Right ventricle myocardium inferior (tissue), 1 donor: ENCODE measurements around the gene NTSR1. TPM values are rescaled to one million over a fixed set of nuclear protein-coding genes. Genes with fewer than 3 reads are reported as not detected.

Experiments used
- ATAC-seq: fragments of 200-7000 bp; cut with Tn5 transposase; one replicate; pipeline ENCODE4 v1.9.1; 2020; ENCODE audit warnings: mild to moderate bottlenecking, moderate library complexity
- DNase-seq: peaks from one replicate; pipeline ENCODE4 v3.0.0; 2021; ENCODE audit errors: missing footprints
- intact Hi-C: fragments of 100-400 bp; cut with DNase I; formaldehyde crosslinking; loops from one replicate; pipeline ENCODE4 v1.11.0; 2022
- total RNA-seq: library from RNA; stranded (reverse); fragmentation: NEBNext Ultra II Directional; extraction: Animal tissue kit (Norgen Biotek cat#: 25700); gene quantifications from one replicate; pipeline ENCODE4 v1.2.1, GENCODE V29; 2021
- donor health status: DM: no; HTN: yes; CAD: no; lungs with severe emphysema.

The NTSR1 gene
- total RNA-seq, 1 donor from 2014 or later, result not detected

DNA sequence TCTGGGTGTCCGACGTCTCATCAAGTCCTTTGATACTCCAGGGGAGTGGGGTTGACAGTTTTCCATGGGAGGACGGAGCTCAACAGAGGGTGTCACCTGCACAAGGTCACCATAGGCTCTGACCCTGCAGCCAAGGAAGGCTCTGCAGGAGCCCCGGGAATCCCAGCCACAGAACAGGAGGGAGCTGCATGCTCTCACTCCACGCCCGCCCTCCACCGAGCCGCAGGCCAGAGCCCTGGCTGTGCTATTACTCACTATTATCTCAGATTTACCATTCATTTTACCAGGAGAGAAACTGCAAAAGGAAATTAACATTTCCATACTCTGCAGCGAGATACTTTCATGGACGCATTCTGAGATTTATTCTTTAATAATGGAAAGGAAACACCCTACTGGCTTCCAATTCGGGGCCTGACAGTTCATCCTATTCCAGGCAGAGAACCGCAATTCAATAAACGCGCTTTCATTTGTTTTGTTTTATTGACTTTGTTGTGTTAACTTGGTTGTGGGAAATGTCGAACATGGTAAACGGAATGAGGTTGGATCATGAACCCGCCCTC is 18.3 kb upstream of the NTSR1 start:
- ATAC-seq (no peak), DNase-seq (no peak)

DNA sequence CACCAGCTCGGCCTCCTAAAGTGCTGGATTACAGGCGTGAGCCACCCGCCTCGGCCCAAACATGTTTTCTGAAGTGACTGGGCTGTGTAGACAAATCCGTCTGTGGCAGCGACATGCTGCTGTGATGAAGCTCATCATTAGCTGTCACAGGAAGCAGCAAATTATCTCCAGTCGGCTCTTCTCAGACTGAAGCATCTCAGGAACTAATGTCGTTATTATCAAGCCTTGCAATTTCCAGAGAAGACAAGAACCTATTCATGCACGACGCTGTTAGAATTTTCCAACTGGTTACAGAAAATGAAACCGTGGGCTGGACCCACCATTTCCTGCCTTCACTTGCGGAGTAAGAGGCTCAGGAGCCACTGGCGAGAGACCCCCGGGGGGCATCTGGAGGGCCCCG is 17.1 kb upstream of the NTSR1 start:
- ATAC-seq, result no peak
- no peak for DNase-seq
- intact Hi-C loops, result no loop called here

More for the DNA sequence above, 18.3 kb upstream of the NTSR1 start:
- intact Hi-C loops, result no loop called here

DNA sequence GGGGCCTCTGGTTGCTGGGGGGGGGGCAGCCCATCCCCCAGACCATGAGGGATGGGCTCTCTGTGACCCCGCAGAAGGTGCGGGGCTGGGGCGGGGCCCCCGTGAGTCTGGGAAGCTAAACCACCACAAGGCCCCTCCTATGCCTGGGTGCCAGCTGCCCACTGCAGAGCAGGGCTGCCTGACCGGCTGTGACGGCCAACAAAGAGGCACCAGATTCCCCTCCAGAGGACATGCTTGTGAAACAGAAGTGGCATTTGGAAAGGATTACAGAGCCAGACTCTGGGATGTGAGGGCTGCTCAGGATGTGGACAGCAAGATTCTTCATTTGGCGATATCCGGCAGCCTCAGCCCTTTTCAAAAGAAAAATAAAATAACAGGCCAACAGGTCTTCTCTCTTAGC is 16.5 kb upstream of the NTSR1 start:
- DNase-seq (no peak), ATAC-seq (no peak)
- intact Hi-C loops, result no loop called here

DNA sequence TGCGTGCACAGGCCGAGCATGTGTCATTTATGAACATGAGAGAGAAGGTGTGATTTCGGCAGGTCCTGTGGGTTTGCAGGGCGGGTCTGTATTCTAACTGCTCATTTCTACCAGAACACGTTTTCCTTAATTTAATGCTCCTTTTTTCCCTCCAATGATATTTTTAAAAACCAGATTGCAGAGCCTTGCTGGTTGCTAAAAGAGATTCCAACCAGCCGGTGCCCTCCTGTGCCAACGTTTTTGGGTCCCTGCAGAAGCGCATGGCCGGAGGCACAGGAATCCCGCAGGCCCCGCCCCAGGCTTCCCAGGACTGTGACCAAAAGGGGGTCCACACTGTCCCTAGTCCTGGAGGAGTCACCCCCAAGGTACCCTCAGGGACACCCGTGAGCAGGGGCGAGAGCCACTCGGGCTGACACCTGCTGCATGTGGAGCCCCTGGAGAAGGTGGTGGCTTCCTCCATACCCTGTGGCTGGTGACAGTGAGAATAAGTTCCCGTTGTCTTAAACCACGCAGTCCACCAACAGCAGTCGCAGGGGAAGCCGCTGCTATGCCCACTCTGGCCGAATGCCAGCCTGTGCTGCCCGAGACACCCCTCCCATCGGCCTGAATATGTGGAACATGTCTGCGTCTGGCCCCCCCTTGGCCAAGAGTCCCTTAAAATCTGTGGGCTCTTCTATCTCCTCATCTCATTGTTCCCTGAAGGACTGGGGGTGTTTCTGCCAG is 15.7 kb upstream of the NTSR1 start:
- ATAC-seq, result no peak
- intact Hi-C loops, result no loop called here
- DNase-seq, result no peak

DNA sequence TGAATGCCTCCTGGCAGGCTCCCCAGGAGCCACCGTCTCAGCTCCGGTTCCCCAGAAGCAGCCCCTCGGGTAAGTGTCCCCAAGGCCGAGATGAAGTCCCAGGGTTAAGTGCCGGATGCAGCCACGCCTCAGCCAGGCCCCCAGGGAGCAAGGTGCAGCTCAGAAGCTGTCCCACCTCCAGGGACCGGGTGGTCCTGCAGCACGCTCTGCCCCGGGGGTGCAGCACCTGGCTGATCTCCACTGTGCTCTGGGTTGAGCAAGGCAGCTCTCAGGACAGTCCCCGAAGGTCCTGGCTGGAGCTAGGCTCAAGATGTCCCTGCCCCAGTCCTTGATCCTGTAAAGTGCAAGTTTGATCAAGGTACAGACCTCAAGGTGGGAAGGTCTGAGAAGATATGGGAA is 15.1 kb upstream of the NTSR1 start:
- DNase-seq (no peak), ATAC-seq (no peak)
- intact Hi-C loops, result no loop called here

DNA sequence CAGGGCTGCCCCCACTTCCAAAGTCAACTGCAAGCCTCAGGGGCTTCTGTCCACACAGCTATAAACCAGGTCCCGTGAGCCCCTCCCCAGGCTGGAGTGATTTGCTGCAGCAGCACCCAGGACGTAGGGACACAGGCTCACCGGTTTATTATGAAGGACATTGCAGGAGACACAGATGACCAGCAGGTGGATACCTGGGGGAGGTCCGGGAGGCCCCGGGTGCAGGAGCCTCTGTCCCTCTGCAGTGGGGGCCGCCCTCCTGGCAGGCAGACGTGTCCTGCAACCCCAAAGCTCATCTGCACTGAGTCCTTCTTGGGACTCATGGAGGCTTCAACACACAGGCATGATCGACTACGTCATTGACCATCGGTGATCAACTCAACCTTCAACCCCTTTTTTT is 14.5 kb upstream of the NTSR1 start:
- ATAC-seq (no peak), DNase-seq (no peak)
- intact Hi-C loops, result no loop called here

DNA sequence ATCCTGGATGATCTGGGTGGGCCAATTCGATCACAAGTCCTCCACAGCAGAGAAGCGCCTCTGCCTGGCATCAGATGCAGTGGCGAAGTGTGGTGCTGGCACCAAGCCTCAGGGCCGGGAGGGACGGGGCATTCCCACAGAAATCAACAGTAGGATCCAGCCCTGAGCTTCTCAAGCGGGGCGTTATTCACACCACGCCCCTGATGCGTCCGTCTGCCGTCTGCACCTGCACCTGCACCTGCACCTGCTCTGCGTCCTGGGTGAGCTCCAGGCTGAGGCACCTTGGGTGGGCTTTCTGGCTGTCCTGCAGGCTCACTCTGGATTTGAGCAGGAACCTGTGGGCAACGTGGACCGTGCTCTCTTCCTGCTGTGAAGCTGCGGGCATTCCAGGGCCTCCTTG is 13.8 kb upstream of the NTSR1 start:
- intact Hi-C loops, result no loop called here
- DNase-seq, result no peak
- ATAC-seq, result no peak

DNA sequence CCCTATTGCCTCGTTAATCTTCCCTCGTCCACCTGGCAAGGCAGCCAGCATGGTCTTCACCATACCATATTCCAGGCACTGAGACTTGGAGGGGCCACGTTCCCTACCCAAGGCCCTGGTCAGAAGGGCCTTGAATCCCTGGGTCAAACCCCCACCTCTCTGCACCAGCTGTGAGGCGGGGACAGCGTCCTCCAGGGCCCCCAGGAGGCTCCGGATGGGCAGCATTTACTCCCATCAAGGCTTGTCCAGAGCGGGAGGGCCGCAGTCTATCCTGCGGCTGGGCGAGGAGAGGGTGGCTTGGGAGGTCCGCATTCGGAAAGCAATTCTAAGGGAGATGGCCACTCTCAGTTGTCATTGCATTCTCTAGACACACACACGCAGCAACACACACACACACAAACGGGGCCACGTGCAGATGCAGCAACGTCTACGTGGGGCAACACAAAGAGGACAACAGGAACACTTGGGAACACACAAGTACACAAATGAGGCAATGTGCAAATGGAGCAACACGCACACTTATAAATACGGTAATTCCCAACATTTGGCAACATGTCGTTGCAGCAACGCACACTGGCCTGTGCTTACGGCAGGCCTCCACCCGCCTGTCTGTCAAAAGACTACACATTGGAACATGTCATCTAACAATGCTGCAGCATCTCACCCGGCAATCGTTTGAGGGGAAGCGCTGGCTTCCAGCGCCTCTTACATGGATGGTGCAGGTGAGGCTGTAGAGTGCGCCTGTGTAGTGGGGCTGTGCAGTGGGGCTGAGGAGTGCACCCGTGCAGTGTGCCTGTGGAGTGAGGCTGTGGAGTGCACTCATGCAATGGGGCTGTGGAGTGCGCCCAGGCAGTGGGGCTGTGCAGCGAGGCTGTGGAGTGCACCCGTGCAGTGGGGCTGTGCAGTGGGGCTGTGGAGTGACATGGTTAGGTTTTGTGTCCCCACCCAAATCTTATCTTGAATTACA is 12.9 kb upstream of the NTSR1 start:
- no peak for ATAC-seq
- intact Hi-C loops, result no loop called here

DNA sequence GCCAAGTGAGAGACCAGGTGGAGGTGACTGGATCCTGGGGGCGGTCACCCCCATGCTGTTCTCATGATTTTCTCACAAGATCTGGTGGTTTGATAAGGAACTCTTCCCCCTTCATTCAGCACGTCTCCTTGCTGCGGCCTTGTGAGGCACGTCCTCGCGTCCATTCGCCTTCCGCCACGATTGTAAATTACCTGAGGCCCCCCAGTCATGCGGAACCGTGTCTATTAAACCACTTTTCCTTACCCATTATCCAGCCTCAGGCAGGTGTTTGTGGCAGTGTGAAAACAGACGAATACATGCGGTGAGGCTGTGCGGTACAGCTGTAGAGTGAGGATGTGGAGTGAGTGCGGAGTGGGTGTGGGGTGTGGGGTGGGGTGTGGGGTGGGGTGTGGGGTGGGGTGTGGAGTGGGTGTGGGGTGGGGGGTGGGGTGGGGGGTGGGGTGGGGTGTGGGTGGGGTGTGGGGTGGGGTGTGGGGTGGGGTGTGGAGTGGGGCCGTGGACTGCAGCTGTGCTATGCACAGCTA is 12.1 kb upstream of the NTSR1 start:
- no peak for ATAC-seq
- intact Hi-C loops, result no loop called here
- DNase-seq, result no peak

More for the DNA sequence above, 12.9 kb upstream of the NTSR1 start:
- no peak for DNase-seq

DNA sequence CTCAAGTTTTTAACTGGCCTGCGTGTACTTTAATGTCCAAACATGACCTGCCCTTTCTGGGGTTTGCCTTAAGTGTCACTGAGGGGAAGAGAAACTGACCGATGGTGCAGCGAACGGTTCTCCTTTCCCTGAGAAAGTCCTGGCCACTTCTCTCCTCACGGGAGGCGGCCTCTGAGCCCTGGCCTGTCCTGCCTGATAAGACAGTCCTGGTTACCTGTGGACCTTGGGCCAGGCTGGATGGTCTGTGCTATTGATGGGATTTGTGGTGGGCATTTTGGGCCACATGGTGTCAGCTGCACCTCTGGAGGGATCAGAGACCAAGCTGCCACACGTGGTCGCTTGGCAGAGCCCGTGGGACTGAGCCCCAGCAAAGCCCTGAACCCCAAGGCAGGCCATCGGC is 11.6 kb upstream of the NTSR1 start:
- intact Hi-C loops, result no loop called here
- ATAC-seq, result no peak
- DNase-seq, result peak; percentile 25

DNA sequence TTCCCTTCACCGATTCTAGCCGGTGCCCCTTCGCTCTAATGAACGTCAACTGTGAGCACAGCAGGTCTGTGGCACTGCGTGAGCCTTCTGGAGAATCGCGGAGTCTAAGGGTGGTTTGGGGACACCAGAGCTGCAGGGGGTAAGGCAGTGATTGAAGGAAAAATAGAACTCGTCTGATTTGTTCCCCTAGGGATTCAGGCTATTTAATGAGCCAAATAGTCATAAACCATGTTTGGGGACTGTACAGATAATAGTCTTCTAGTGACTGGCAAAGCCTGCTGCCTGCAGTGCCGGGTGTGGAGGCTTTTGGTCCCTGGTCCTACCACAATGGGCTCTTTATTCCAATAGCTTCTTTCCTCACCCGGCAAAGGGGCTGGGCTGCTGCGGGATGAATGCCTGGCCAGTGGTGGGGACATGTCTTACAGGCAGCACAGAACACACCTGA is 11.1 kb upstream of the NTSR1 start:
- DNase-seq, result peak; percentile 11
- no peak for ATAC-seq
- intact Hi-C loops, result no loop called here

DNA sequence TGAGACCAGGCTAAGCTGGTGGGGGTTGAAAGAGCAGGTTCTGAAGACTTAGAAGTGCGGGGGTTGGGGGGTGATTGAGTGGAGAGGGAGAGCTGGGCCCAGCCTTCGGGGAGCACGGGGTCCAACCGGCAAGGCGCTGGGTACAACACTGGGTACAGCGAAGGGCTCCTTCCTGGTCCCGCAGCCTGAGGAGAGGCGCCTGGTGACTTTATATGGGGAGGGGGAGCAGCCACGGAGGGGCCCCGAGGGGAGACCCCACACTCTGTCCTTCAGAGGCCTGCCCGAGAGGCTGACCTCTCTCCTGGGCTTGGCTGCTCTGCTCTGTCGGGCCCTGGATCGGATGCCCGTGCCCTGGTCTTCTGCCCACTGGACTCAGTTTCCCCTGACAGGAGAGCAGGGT is 10.4 kb upstream of the NTSR1 start:
- ATAC-seq, result no peak
- DNase-seq, result peak; percentile 45

DNA sequence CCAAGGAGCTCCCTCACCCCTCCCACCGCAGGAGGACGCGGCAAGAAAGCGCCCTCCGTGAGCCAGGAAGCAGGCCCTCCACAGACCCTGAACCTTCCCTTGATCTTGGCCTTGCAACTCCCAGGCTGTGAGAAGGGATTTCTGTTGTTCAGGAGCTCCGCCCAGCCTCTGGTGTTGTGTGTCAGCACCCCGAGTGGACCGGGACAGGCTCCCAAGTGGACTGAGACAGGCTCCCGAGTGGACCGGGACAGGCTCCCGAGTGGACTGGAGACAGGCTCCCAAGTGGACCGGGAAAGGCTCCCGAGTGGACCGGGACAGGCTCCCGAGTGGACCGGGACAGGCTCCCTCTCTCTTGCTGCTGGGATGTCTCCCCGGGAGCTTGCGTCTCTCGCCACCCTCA is 9.3 kb upstream of the NTSR1 start:
- DNase-seq (peak; percentile 16), ATAC-seq (no peak)
- intact Hi-C loops, result no loop called here

More for the DNA sequence above, 10.4 kb upstream of the NTSR1 start:
- intact Hi-C loops, result no loop called here

DNA sequence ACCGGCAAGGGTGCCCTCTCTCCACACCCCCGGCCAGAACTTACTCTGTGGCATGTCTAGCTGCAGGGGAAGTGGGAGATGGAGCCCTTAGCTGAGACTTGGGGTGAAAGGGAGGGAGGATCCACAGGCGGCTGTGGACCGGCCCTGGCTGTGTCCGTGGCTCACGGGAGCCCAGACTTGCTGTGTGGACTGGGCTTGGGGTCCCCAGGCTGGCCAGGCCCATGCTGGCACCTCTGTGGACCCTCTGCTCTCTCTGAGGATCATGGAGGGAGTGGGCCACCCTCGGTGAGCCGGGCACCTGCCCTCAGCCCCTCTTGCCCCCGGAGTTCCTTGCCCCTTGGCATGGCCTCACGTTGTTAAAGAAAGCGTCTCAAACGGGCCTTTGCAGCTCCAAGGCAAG is 8.9 kb upstream of the NTSR1 start:
- ATAC-seq (no peak), DNase-seq (peak; percentile 15)
- intact Hi-C loops, result no loop called here

DNA sequence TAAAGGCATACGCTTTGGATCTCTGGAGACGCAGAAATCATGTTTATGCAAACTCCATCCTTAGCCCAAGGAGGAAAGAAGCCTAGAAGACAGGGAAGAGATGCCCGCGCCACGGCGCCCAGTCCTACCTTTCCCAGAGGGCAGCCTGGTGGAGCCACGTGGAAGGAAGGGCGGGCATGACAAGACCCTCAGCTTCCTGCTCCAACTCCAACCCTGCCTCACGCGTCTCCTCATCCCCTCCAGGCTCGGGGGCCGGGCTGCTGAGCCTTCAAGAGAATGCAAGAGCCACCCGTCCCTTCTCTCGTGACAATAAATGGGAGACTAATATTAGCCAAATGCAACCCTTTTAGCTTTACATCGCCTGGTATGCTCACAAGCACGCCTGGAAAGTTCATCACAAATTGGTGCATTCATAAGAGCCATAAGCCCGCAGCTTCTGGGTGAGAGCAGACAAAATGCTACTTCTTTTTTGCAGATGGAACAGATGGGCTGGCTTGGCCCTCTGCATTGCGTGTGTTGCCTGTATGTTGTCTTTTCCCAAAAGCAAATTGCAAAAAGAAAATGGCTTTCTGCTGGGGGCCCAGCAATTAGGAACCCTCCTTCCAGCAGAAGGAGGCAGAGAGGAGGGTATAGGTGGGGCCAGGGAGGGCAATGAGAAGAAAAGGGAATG is 8.2 kb upstream of the NTSR1 start:
- DNase-seq, result peak; percentile 6
- no peak for ATAC-seq
- intact Hi-C loops, result no loop called here

DNA sequence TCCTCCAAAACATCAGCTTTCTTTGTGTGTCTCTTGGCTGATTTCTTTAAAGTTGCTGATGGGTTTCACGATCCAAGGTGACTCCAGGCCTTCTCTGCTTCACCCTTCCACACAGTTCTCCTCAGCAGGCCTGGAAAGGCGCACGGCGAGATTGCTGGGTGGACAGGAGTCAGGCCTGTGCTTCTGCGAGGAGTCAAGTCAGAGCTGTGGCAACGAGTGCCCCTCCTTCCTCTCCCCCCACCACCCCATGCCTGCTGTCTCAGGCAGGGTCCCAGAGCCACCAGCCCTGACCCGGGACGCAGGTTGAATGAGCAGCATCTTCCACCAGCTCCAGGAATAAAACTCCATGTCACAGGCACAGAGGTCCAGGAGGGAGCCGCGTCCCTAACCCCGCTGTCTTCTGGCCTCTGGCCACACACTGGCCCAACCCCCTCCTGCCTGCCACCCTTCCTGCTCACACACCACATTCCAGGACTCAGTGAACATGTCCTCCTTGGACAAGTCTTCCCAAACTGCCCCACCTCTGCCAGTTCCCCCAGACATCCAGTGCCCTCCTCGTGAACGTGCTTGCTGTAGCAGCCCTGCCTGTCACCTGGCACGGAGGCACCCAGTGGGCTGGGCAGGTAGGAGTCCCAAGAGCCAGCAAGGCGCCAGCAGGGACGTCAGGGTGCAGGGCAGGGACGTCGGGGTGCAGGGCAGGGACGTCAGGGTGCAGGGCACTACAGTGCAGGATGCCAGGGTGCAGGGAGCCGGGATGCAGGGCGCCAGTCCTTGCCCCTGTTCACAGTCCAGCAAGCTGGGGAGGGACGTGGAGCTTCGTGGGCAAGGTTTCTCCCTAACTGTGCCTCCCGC is 7.2 kb upstream of the NTSR1 start:
- intact Hi-C loops, result no loop called here
- DNase-seq (peak; percentile 51), ATAC-seq (no peak)

DNA sequence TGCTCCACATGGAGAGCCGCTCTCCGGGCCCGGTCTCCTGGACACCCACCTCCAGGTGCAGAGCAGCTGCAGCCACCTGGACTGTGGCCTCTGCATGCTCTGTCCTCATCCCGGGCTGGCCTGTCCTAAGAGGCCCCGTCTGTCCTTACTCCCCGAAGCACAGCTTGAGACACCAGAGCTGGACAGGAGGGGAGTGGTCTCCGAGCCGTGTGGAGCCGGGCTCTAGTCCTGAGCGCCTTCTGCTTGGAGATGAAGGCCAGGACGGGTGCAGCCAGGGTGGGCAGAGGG is 6.7 kb upstream of the NTSR1 start:
- ATAC-seq (no peak), DNase-seq (no peak)
- intact Hi-C loops, result no loop called here
